Activated CD4-positive, alpha-beta T cell treated with anti-CD3 and anti-CD28 coated beads for 36 hours (primary cell): ENCODE data around the gene HERC6. TPM values are rescaled to one million over a fixed set of nuclear protein-coding genes. Genes with fewer than 3 reads are reported as not detected.
"Not testable (repeated sequence)": the region's sequence is repeated elsewhere in the genome, so short reads cannot be mapped to it uniquely, and the experiment has no call there.

Experiments
- ATAC-seq: fragments of 200-7000 bp; cut with Tn5 transposase; one replicate; pipeline ENCODE4 v1.10.0; 2021; ENCODE audit warnings: mild to moderate bottlenecking, moderate library complexity
- CTCF ChIA-PET: fragments of 350-600 bp; sonication (Branson Sonifier 250); formaldehyde crosslinking; loops from one replicate; lab custom pipeline; 2021; ENCODE audit warnings: antibody characterized with exemption; lab: Charles Lee
- POLR2A ChIA-PET: fragments of 350-600 bp; sonication (Branson Sonifier 250); formaldehyde crosslinking; loops from one replicate; lab custom pipeline; 2021; ENCODE audit warnings: antibody characterized with exemption, inconsistent platforms; lab: Charles Lee
- DNase-seq: peaks from one replicate; pipeline ENCODE4 v3.0.0-alpha.2; 2020
- H3K27ac Mint-ChIP-seq: one replicate; pipeline ENCODE4 v1.8.0; 2021; ENCODE audit warnings: mixed read lengths
- H3K27me3 Mint-ChIP-seq: one replicate; pipeline ENCODE4 v1.8.0; 2021; ENCODE audit warnings: mixed read lengths
- H3K36me3 Mint-ChIP-seq: one replicate; pipeline ENCODE4 v1.8.0; 2021; ENCODE audit warnings: low read depth, mixed read lengths
- H3K4me1 Mint-ChIP-seq: one replicate; pipeline ENCODE4 v1.8.0; 2021; ENCODE audit warnings: mixed read lengths
- H3K4me3 Mint-ChIP-seq: one replicate; pipeline ENCODE4 v1.8.0; 2021; ENCODE audit warnings: mild to moderate bottlenecking, moderate library complexity, mixed read lengths
- H3K9me3 Mint-ChIP-seq: one replicate; pipeline ENCODE4 v1.8.0; 2021; ENCODE audit warnings: low read depth, mixed read lengths
- intact Hi-C, 2 experiments: fragments of 100-400 bp; cut with DNase I in 1 of 2; cut with micrococcal nuclease in 1 of 2; formaldehyde crosslinking; loops; one replicate each; pipeline versions ENCODE4 v1.14.2 to v1.15.1; 2022 to 2024; cut with DNase I, micrococcal nuclease
- total RNA-seq, 2 experiments: library from RNA; stranded (reverse); gene quantifications; one replicate each; pipeline ENCODE4 v1.2.3, GENCODE V29; 2021

HERC6 gene
- 1 to 10 TPM; 7.3 to 9.3 TPM for total RNA-seq

DNA sequence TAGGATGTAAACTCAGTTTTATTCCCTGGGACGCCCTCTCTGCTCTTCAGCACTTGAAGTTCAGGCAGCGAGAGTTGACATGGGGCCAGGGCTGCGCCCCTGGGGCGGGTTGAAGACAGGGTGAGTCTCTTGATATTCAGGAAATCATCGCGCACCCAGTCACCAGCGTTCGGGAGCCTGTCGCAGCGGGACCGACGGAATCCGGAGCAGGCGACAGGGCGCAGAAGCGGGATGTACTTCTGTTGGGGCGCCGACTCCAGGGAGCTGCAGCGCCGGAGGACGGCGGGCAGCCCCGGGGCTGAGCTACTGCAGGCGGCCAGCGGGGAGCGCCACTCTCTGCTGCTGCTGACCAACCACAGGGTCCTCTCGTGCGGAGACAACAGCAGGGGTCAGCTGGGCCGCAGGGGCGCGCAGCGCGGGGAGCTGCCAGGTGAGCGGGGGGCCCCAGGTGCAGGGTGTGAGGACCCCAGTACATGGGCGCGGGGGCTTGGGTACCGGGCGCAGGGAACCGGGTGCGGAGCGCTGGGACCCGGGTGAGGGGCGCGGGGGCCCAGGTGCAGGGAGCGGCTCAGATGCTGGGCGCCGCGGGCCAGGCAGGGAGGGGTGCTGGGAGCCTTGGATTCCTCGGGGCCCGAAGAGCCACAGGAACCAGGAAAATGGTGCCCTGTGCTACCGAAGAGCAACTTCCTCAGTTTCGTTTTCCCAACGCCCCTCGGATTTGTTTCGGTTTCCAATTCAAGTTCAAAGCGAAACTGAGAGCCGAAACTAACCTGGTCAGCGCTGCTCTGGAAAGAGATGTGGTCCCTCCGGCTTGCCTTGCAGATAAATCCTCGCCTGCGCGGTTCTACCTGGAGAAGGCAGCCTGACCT lies at the start of gene HERC6:
Gene HERC6 (plus strand): TSS at position 162 of the 869 bp plus-strand sequence. CDS start 70 bp downstream, at position 232.
- peaks cover 39% of the 10 kb centered on the region for H3K4me1 Mint-ChIP-seq
- H3K27ac Mint-ChIP-seq = peak within 1 kb of the TSS; percentile 84
- ChIA-PET CTCF (interaction anchor here (0.5 to 1.3 kb wide), 10 partner anchors 12 to 368 kb away, joined by 3 to 6 read pairs (median 3); no protein-coding TSS in a partner anchor), POLR2A (no interaction called here)
- intact Hi-C loops = loop anchor here in 1 of 2 experiments (1.0 to 10.0 kb wide), 2 partner anchors 95 to 916 kb away; partner anchors contain the start of gene PPM1K
- no peaks in the 10 kb centered on the region for H3K9me3 Mint-ChIP-seq
- H3K4me3 Mint-ChIP-seq = peak within 1 kb of the TSS; percentile 75
- peak; percentile 47 for ATAC-seq
- peak; percentile 88 for DNase-seq
- no peaks in the 10 kb centered on the region for H3K27me3 Mint-ChIP-seq
- H3K36me3 Mint-ChIP-seq = peaks cover 11% of the 10 kb centered on the region

- no peaks in the 10 kb centered on the region for H3K27me3 Mint-ChIP-seq
- ATAC-seq (no peak), DNase-seq (no peak)
- H3K27ac Mint-ChIP-seq = no peak overlapping the region
- POLR2A ChIA-PET = no interaction called here
- intact Hi-C loops = no loop called here
- CTCF ChIA-PET = interaction anchor here (0.6 kb wide), 1 partner anchor 89 kb away, joined by 3 read pairs; no protein-coding TSS in a partner anchor
- H3K36me3 Mint-ChIP-seq = no peaks in the 10 kb centered on the region
- no peaks in the 10 kb centered on the region for H3K9me3 Mint-ChIP-seq
- no peaks in the 10 kb centered on the region for H3K4me1 Mint-ChIP-seq
- H3K4me3 Mint-ChIP-seq = no peak overlapping the region
Measured at GRCh38 chr4:88333741-88334405, 44.8 kb upstream of the HERC6 start.

DNA sequence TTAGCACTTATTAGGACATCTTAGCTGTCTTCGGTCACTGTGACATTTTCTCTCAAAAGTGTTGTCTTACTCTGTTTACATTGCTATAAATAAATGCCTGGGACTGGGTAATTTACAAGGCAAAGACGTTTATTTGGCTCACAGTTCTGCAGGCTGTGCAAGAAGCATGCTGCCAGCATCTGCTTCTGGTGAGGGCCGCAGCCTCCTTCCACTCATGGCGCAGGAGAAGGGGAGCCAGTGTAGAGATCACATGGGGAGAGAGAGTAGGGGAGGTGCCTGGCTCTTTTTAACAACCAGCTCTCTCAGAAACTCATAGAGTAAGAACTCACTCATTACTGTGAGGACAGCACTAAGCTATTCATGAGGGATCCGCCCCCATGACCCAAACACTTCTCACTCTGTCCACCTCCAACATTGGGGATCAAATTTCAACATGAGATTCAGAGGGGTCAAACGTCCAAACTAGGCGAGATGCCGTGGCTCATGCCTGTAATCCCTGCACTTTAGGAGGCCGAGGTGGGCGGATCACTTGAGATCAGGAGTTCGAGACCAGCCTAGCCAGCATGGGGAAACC lies 43.5 kb upstream of the HERC6 start:
- Mint-ChIP-seq H3K36me3 (no peaks in the 10 kb centered on the region), H3K27me3 (no peaks in the 10 kb centered on the region), H3K4me1 (no peaks in the 10 kb centered on the region), H3K27ac (no peak overlapping the region), H3K9me3 (no peaks in the 10 kb centered on the region), H3K4me3 (no peak overlapping the region)
- ATAC-seq (no peak), DNase-seq (no peak)
- ChIA-PET POLR2A (no interaction called here), CTCF (no interaction called here)
- intact Hi-C loops = no loop called here

- POLR2A ChIA-PET = no interaction called here
- CTCF ChIA-PET = interaction anchor here (0.8 to 1.6 kb wide), 5 partner anchors 21 to 174 kb away, joined by 3 to 4 read pairs (median 3); no protein-coding TSS in a partner anchor
- ATAC-seq (no peak), DNase-seq (no peak)
- Mint-ChIP-seq H3K27ac (no peak overlapping the region), H3K9me3 (no peaks in the 10 kb centered on the region), H3K36me3 (no peaks in the 10 kb centered on the region), H3K4me3 (no peak overlapping the region), H3K27me3 (no peaks in the 10 kb centered on the region), H3K4me1 (no peaks in the 10 kb centered on the region)
- intact Hi-C loops = no loop called here
Measured at GRCh38 chr4:88341227-88342192, 37.1 kb upstream of the HERC6 start.

DNA sequence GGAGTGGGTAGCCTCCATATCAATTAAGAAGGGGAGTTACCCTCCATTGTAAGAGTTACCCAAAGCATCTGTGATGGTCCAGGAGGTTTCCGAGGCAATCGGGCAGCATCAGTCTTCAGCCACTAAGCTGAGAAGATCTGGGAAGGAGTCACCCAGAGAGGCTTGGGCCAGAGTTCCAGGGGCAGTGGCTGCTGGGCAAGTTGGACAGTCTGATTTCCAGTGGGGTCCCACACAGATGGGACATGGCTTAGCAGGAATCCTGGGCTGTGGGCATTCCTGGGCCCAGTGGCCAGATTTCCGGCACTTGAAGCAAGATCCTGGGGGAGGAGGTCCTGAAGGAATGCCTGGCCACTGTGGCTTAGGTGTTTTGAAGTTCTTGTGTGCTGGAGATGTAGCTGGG lies 31.8 kb upstream of the HERC6 start:
- POLR2A ChIA-PET, H3K36me3 Mint-ChIP-seq: not testable (repeated sequence)

DNA sequence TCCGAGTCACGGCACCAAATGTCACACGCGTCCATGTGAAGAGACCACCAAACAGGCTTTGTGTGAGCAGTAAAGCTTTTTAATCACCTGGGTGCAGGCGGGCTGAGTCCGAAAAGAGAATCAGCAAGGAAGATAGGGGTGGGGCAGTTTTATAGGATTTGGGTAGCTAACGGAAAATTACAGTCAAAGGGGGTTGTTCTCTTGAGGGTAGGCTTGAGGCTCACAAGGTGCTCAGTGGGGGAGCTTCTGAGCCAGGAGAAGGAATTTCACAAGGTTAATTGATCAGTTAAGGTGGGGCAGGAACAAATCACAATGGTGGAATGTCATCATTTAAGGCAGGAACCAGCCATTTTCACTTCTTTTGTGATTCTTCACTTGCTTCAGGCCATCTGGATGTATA lies 29.9 kb upstream of the HERC6 start:
- H3K27ac Mint-ChIP-seq, DNase-seq, CTCF ChIA-PET, intact Hi-C loops, ATAC-seq, H3K4me1 Mint-ChIP-seq, H3K4me3 Mint-ChIP-seq, H3K27me3 Mint-ChIP-seq, H3K36me3 Mint-ChIP-seq, POLR2A ChIA-PET: not testable (repeated sequence)
- H3K9me3 Mint-ChIP-seq = peaks cover 10% of the 10 kb centered on the region

More for the DNA sequence above, 31.8 kb upstream of the HERC6 start:
- H3K4me3 Mint-ChIP-seq, H3K27ac Mint-ChIP-seq, H3K27me3 Mint-ChIP-seq, CTCF ChIA-PET, intact Hi-C loops, H3K4me1 Mint-ChIP-seq, ATAC-seq, H3K9me3 Mint-ChIP-seq, DNase-seq: not testable (repeated sequence)

GRCh38 chr4:88350786-88351185 lies 27.9 kb upstream of the HERC6 start:
- POLR2A ChIA-PET = no interaction called here
- intact Hi-C loops = no loop called here
- Mint-ChIP-seq H3K36me3 (no peaks in the 10 kb centered on the region), H3K4me3 (no peak overlapping the region), H3K27ac (no peak overlapping the region), H3K9me3 (peaks cover 10% of the 10 kb centered on the region), H3K4me1 (no peaks in the 10 kb centered on the region), H3K27me3 (no peaks in the 10 kb centered on the region)
- DNase-seq (no peak), ATAC-seq (no peak)
- CTCF ChIA-PET = interaction anchor here (0.7 kb wide), 1 partner anchor 66 kb away, joined by 3 read pairs; the partner anchor contains the start of gene PPM1K

- Mint-ChIP-seq H3K27ac (no peak overlapping the region), H3K36me3 (no peaks in the 10 kb centered on the region), H3K9me3 (peaks cover 10% of the 10 kb centered on the region), H3K27me3 (no peaks in the 10 kb centered on the region), H3K4me1 (no peaks in the 10 kb centered on the region), H3K4me3 (no peak overlapping the region)
- ATAC-seq (no peak), DNase-seq (no peak)
- ChIA-PET POLR2A (no interaction called here), CTCF (interaction anchor here (0.6 to 1.4 kb wide), 4 partner anchors 12 to 163 kb away, joined by 3 to 4 read pairs (median 4); no protein-coding TSS in a partner anchor)
- intact Hi-C loops = no loop called here
Measured at GRCh38 chr4:88352062-88352740, 26.5 kb upstream of the HERC6 start.

DNA sequence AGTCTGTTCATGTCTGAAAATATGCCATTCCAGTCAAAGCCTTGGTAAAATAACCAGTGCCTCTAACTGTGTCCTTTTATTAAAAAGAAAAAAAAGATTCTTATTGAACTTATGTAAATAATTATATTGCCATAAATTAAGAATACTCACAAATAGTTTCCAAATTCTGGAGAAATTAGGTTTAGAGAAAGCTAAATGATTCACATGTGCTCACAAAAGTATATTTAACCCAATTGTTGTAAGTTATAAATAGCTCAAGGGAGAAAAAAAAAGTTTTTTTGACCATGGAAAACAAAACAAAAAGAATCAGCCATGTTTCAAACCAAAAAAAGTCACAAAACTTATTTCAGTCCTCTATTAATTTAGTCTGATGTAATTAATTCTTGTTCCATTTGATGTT lies 25.3 kb upstream of the HERC6 start:
- ATAC-seq = no peak
- intact Hi-C loops = no loop called here
- Mint-ChIP-seq H3K4me3 (no peak overlapping the region), H3K36me3 (no peaks in the 10 kb centered on the region), H3K27me3 (no peaks in the 10 kb centered on the region), H3K4me1 (no peaks in the 10 kb centered on the region), H3K27ac (no peak overlapping the region), H3K9me3 (peaks cover 10% of the 10 kb centered on the region)
- DNase-seq = no peak
- ChIA-PET CTCF (interaction anchor here (0.7 kb wide), 1 partner anchor 504 kb away, joined by 4 read pairs; no protein-coding TSS in a partner anchor), POLR2A (no interaction called here)

DNA sequence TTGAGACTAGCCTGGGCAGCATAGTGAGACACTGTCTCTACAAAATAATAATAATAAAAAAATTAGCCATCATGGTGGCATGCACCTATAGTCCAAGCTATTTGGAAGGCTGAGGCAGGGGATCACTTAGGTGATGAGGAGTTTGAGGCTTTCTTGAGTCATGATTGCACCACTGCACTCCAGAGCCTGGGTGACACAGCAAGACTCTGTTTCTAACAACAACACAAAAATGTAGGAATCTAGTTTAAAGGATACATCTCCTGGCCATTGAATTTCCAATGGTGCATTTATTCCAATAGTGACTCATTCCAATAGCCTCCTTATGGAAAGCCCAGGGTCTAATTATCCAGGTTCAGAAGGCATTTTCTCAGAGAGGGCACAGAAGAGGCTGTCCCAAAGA lies 21.9 kb upstream of the HERC6 start:
- CTCF ChIA-PET = no interaction called here
- H3K9me3 Mint-ChIP-seq = peaks cover 13% of the 10 kb centered on the region
- H3K36me3 Mint-ChIP-seq = no peaks in the 10 kb centered on the region
- no peaks in the 10 kb centered on the region for H3K4me1 Mint-ChIP-seq
- no peak overlapping the region for H3K4me3 Mint-ChIP-seq
- POLR2A ChIA-PET = no interaction called here
- H3K27me3 Mint-ChIP-seq = no peaks in the 10 kb centered on the region
- DNase-seq = no peak
- ATAC-seq = no peak
- intact Hi-C loops = no loop called here
- no peak overlapping the region for H3K27ac Mint-ChIP-seq
